Measurements from ENCODE around the gene PDHB. TPM values are rescaled to one million over a fixed set of nuclear protein-coding genes. Genes with fewer than 3 reads are reported as not detected.

PDHB gene
- total and polyA plus RNA-seq, 2 of the 13 experiments (the other 11 are each of a cell fraction or from before 2014, with no cell fraction given): 108 to 153 TPM

GRCh38 chr3:58471025-58471887 lies 37.6 kb upstream of the PDHB start (continued):
- peak in 1 of 2 experiments; percentile 86; a peak in 2 of 4 replicates for TF ChIP-seq ATF4 (CRISPR knock-in tag; IDR thresholded peaks at IDR 0.05)
- no peak for TF ChIP-seq HDAC6 (IDR thresholded peaks at IDR 0.05; ENCODE audit: low read depth, low read length)
- peak; percentile 49; the same call in 1 of the 2 replicates for TF ChIP-seq ZNF780A (CRISPR knock-in tag; IDR thresholded peaks at IDR 0.05)
- no peak for TF ChIP-seq PBX2 (CRISPR knock-in tag; IDR thresholded peaks at IDR 0.05)
- TF ChIP-seq FOXO4 (CRISPR knock-in tag; conservative IDR thresholded peaks at IDR 0.05): no peak
- TF ChIP-seq CREB3 (CRISPR knock-in tag; IDR thresholded peaks at IDR 0.05): no peak
- peak; percentile 82 for TF ChIP-seq LCORL (IDR thresholded peaks at IDR 0.05)
- peak; percentile 98 for TF ChIP-seq LCORL (CRISPR knock-in tag; IDR thresholded peaks at IDR 0.05)
- no peak for TF ChIP-seq ZBTB26 (CRISPR knock-in tag; IDR thresholded peaks at IDR 0.05; ENCODE audit: borderline replicate concordance)
- no peak for TF ChIP-seq HIVEP1 (CRISPR knock-in tag; IDR thresholded peaks at IDR 0.05)
- TF ChIP-seq SP4 (CRISPR knock-in tag; IDR thresholded peaks at IDR 0.05): peak; percentile 69
- no peak for TF ChIP-seq LBX2 (CRISPR knock-in tag; IDR thresholded peaks at IDR 0.05; ENCODE audit: borderline replicate concordance)
- peak; percentile 67; the same call in 1 of the 2 replicates for TF ChIP-seq SKIL (CRISPR knock-in tag; IDR thresholded peaks at IDR 0.05; ENCODE audit: borderline replicate concordance)

Data from HepG2 (cell line).